Measurements from ENCODE around the gene RHEX. TPM values are rescaled to one million over a fixed set of nuclear protein-coding genes. Genes with fewer than 3 reads are reported as not detected.

Gene RHEX
- total and polyA plus RNA-seq, 9 donors = 0.15 to 13.3 (median 1.8) TPM; not detected in 1

GRCh38 chr1:206025283-206025820 is 27.6 kb upstream of the RHEX start:
- no peak overlapping the region for H3K4me3 ChIP-seq
- H3K9me3 ChIP-seq = no peaks in the 10 kb centered on the region
- no peaks in the 10 kb centered on the region for H3K36me3 ChIP-seq
- TF ChIP-seq, protein P1, sequence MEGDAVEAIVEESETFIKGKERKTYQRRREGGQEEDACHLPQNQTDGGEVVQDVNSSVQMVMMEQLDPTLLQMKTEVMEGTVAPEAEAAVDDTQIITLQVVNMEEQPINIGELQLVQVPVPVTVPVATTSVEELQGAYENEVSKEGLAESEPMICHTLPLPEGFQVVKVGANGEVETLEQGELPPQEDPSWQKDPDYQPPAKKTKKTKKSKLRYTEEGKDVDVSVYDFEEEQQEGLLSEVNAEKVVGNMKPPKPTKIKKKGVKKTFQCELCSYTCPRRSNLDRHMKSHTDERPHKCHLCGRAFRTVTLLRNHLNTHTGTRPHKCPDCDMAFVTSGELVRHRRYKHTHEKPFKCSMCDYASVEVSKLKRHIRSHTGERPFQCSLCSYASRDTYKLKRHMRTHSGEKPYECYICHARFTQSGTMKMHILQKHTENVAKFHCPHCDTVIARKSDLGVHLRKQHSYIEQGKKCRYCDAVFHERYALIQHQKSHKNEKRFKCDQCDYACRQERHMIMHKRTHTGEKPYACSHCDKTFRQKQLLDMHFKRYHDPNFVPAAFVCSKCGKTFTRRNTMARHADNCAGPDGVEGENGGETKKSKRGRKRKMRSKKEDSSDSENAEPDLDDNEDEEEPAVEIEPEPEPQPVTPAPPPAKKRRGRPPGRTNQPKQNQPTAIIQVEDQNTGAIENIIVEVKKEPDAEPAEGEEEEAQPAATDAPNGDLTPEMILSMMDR (IDR thresholded peaks at IDR 0.05) = no peak
- TF ChIP-seq POLR2A (IDR thresholded peaks at IDR 0.05) (no peak), EP300 (IDR thresholded peaks at IDR 0.05) (no peak)
- H3K27ac ChIP-seq = no peak overlapping the region
- H3K4me1 ChIP-seq (ENCODE audit: insufficient read depth) = no peaks in the 10 kb centered on the region
- no peak for DNase-seq
- H3K27me3 ChIP-seq = no peaks in the 10 kb centered on the region
- intact Hi-C loops (cut with DNase I) = no loop called here
- 80 to 87% (median 82%) methylated on average over 3 of the region's 3 CpGs for WGBS, 3 donors

- H3K9me3 ChIP-seq = no peaks in the 10 kb centered on the region
- DNase-seq = peak; percentile 48 to 84 (median 69)
- no peak overlapping the region for H3K27ac ChIP-seq
- no peaks in the 10 kb centered on the region for H3K27me3 ChIP-seq
- H3K36me3 ChIP-seq = no peaks in the 10 kb centered on the region
- intact Hi-C loops (cut with DNase I) = no loop called here
- TF ChIP-seq EP300 (IDR thresholded peaks at IDR 0.05) = no peak
- TF ChIP-seq, protein P1 (IDR thresholded peaks at IDR 0.05) = no peak
- no peak for TF ChIP-seq POLR2A (IDR thresholded peaks at IDR 0.05)
- 5 to 12% (median 10%) methylated on average over 4 of the region's 4 CpGs for WGBS, 3 donors
- H3K4me3 ChIP-seq = no peak overlapping the region
- peaks cover 2% of the 10 kb centered on the region for H3K4me1 ChIP-seq (ENCODE audit: insufficient read depth)
Observed at GRCh38 chr1:206029484-206029883, 23.5 kb upstream of the RHEX start.

DNA sequence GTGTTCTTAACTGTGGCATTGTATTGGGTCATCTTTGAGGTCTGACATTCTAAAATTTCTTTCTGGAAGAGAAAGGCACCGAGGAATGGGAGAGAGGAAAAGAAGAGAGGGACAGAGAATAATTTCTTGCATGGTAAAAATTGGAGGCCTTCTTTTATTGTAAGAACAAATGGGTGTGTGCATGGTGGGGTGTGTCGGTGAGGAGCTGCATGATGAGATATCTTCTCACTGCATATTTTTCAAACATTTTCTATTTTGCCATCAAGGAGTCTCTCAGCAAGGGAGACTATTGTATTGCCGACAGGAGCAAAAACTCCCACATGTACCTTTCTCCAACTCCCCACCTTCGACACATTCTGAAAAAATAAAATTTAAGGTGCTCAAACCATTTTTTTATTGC is 22.8 kb upstream of the RHEX start:
- H3K36me3 ChIP-seq = no peaks in the 10 kb centered on the region
- TF ChIP-seq EP300 (IDR thresholded peaks at IDR 0.05) (no peak), POLR2A (IDR thresholded peaks at IDR 0.05) (no peak)
- TF ChIP-seq, protein P1 (IDR thresholded peaks at IDR 0.05) = no peak
- H3K27me3 ChIP-seq = no peaks in the 10 kb centered on the region
- no peak overlapping the region for H3K4me3 ChIP-seq
- no peak for DNase-seq
- WGBS, 3 donors = 50 to 57% (median 54%) methylated on average over 4 of the region's 4 CpGs
- H3K4me1 ChIP-seq (ENCODE audit: insufficient read depth) = peaks cover 5% of the 10 kb centered on the region
- intact Hi-C loops (cut with DNase I) = no loop called here
- no peak overlapping the region for H3K27ac ChIP-seq
- H3K9me3 ChIP-seq = no peaks in the 10 kb centered on the region

- 5 to 16% (median 15%) methylated on average over 4 of the region's 4 CpGs for WGBS, 3 donors
- peak; percentile 19 to 56 (median 33) for DNase-seq
- Histone ChIP-seq H3K9me3 (no peaks in the 10 kb centered on the region), H3K27ac (no peak overlapping the region), H3K4me3 (no peak overlapping the region), H3K36me3 (no peaks in the 10 kb centered on the region), H3K4me1 (ENCODE audit: insufficient read depth) (peaks cover 5% of the 10 kb centered on the region), H3K27me3 (no peaks in the 10 kb centered on the region)
- TF ChIP-seq, protein P1 (IDR thresholded peaks at IDR 0.05) = peak in 2 of 3 donors; percentile 16 to 21
- no peak for TF ChIP-seq EP300 (IDR thresholded peaks at IDR 0.05)
- intact Hi-C loops (cut with DNase I) = no loop called here
Observed at GRCh38 chr1:206030714-206031113, 22.3 kb upstream of the RHEX start.

Measured in ovary (tissue), 9 donors.